HCT116 (cell line): ENCODE results near the gene MAP4K4. TPM values are rescaled to one million over a fixed set of nuclear protein-coding genes. Genes with fewer than 3 reads are reported as not detected.

Source experiments
- ATAC-seq: fragments of 200-7000 bp; cut with Tn5 transposase; 2 replicates; pipeline ENCODE4 v1.9.1; 2020; ENCODE audit warnings: mild to moderate bottlenecking, moderate library complexity
- BruUV-seq: library from RNA; stranded (reverse); fragments of 400-500 nt; replicated peaks from 2 replicates; lab custom pipeline; 2021; lab: Mats Ljungman, UMichigan
- CTCF ChIA-PET: fragments of 300-600 bp; sonication (Branson Sonifier 250); formaldehyde crosslinking; loops from one replicate; lab custom pipeline; 2021; ENCODE audit warnings: antibody characterized with exemption; lab: Charles Lee
- POLR2A ChIA-PET: fragments of 300-600, 350-600 bp; sonication (Branson Sonifier 250); formaldehyde crosslinking; loops from one replicate; lab custom pipeline; 2021; ENCODE audit warnings: antibody characterized with exemption; lab: Charles Lee
- RAD21 ChIA-PET, 2 experiments: fragments of 300-600 bp; sonication (Branson Sonifier 250); formaldehyde crosslinking; loops; one replicate each; lab custom pipeline; 2023; ENCODE audit warnings: low total read pairs in 2 of 2; ENCODE audit not compliant: uncharacterized antibody in 2 of 2, unreplicated experiment in 2 of 2, low non-redundant PET in 1 of 2; lab: Charles Lee
- DNase-seq: peaks from one replicate; pipeline ENCODE4 v3.0.0-alpha.2; 2010; ENCODE audit warnings: low read depth, low spot score
- H2AFZ ChIP-seq: fragments of 200-600 bp; shearing (Covaris generic), sonication (generic); 2 replicates; pipeline ENCODE4 v1.6.1; 2017; ENCODE audit warnings: low read depth, mixed run types, mixed read lengths, antibody characterized with exemption, low read length; ENCODE audit not compliant: poor library complexity, severe bottlenecking
- H3K27ac ChIP-seq: 2 replicates; pipeline ENCODE4 v1.5.1; 2012; ENCODE audit warnings: low read depth, low read length
- H3K27me3 ChIP-seq: fragments of 200-600 bp; sonication (generic); 2 replicates; pipeline ENCODE4 v1.6.1; 2016; ENCODE audit warnings: mixed run types, low read length, mixed read lengths; ENCODE audit not compliant: insufficient read depth
- H3K36me3 ChIP-seq, 2 experiments: fragments of 200-500 bp in 1 of 2; fragments of 200-600 bp in 1 of 2; sonication (Bioruptor generic) in 1 of 2; sonication (generic) in 1 of 2; 2 replicates each; pipeline versions ENCODE4 v1.5.1 to v1.6.1; 2014 to 2016; ENCODE audit warnings: low read length in 2 of 2, inconsistent platforms in 1 of 2, mixed read lengths in 1 of 2, mixed run types in 1 of 2; ENCODE audit not compliant: insufficient read depth in 2 of 2, control insufficient read depth in 1 of 2
- H3K4me1 ChIP-seq, 2 experiments: fragments of 200-600 bp in 1 of 2; sonication (generic) in 1 of 2; 2 replicates each; pipeline versions ENCODE4 v1.5.1 to v1.6.1; 2012 to 2017; ENCODE audit warnings: low read length in 2 of 2, inconsistent platforms in 1 of 2, mild to moderate bottlenecking in 1 of 2, mixed read lengths in 1 of 2, mixed run types in 1 of 2, moderate library complexity in 1 of 2; ENCODE audit not compliant: insufficient read depth in 2 of 2, control insufficient read depth in 1 of 2
- H3K4me2 ChIP-seq: fragments of 200-600 bp; sonication (generic); 2 replicates; pipeline ENCODE4 v1.6.1; 2017; ENCODE audit warnings: mixed run types, low read length, mixed read lengths
- H3K4me3 ChIP-seq, 2 experiments: fragments of 200-600 bp in 1 of 2; sonication (generic) in 1 of 2; replicated peaks in 1 of 2; 2 replicates each; pipeline ENCODE4 v1.5.1; 2011 to 2016; ENCODE audit warnings: low read length in 2 of 2, control low read depth in 1 of 2, low read depth in 1 of 2, mild to moderate bottlenecking in 1 of 2, mixed read lengths in 1 of 2, mixed run types in 1 of 2
- H3K79me2 ChIP-seq: fragments of 200-600 bp; sonication (generic); 2 replicates; pipeline ENCODE4 v1.6.1; 2017; ENCODE audit warnings: mild to moderate bottlenecking, mixed run types, low read length, moderate library complexity, mixed read lengths; ENCODE audit not compliant: insufficient read depth
- H3K9ac ChIP-seq: fragments of 200-600 bp; sonication (generic); 2 replicates; pipeline ENCODE4 v1.6.1; 2016; ENCODE audit warnings: low read length, mixed read lengths
- H3K9me2 ChIP-seq: fragments of 200-600 bp; sonication (generic), shearing (Covaris generic); 2 replicates; pipeline ENCODE4 v1.6.1; 2017; ENCODE audit warnings: mixed run types, mild to moderate bottlenecking, moderate library complexity; ENCODE audit not compliant: insufficient read depth
- H3K9me3 ChIP-seq, 2 experiments: fragments of 200-500 bp in 1 of 2; fragments of 200-600 bp in 1 of 2; sonication (Bioruptor generic) in 1 of 2; sonication (generic) in 1 of 2; 2 replicates each; pipeline ENCODE4 v1.6.1; 2014 to 2017; ENCODE audit warnings: low read length in 2 of 2, mixed read lengths in 2 of 2, inconsistent platforms in 1 of 2, low read depth in 1 of 2, mild to moderate bottlenecking in 1 of 2, mixed run types in 1 of 2, moderate library complexity in 1 of 2; ENCODE audit not compliant: control insufficient read depth in 1 of 2, insufficient read depth in 1 of 2
- H4K20me1 ChIP-seq: fragments of 200-600 bp; sonication (generic), shearing (Covaris generic); 2 replicates; pipeline ENCODE4 v1.6.1; 2017; ENCODE audit warnings: mixed run types, mild to moderate bottlenecking, moderate library complexity; ENCODE audit not compliant: insufficient read depth
- CTCF ChIP-seq, 3 experiments: fragments of 200-600 bp in 1 of 3; sonication (generic) in 1 of 3; IDR thresholded peaks in 2 of 3; conservative IDR thresholded peaks in 1 of 3; 2 replicates each; pipeline ENCODE4 v1.5.1; 2012 to 2017; ENCODE audit warnings: low read depth in 2 of 3, low read length in 2 of 3, antibody characterized with exemption in 1 of 3, borderline replicate concordance in 1 of 3, control low read depth in 1 of 3, mild to moderate bottlenecking in 1 of 3, mixed read lengths in 1 of 3, mixed run types in 1 of 3, moderate library complexity in 1 of 3; ENCODE audit not compliant: insufficient read depth in 1 of 3
- EGR1 ChIP-seq: IDR thresholded peaks from 2 replicates; pipeline ENCODE4 v1.6.1; 2012; ENCODE audit warnings: low read depth
- ELF1 ChIP-seq: IDR thresholded peaks from 2 replicates; pipeline ENCODE4 v1.6.1; 2012; ENCODE audit warnings: low read depth, borderline replicate concordance
- EZH2 ChIP-seq: fragments of 200-600 bp; sonication (generic); IDR thresholded peaks from 2 replicates; pipeline ENCODE4 v1.6.1; 2017; ENCODE audit warnings: antibody characterized with exemption, mixed run types
- EZH2phosphoT487 ChIP-seq: fragments of 200-600 bp; IDR thresholded peaks from 2 replicates; pipeline ENCODE4 v1.6.1; 2018; ENCODE audit warnings: antibody characterized with exemption, borderline replicate concordance
- MAX ChIP-seq: IDR thresholded peaks from 2 replicates; pipeline ENCODE4 v1.6.1; 2012
- POLR2A ChIP-seq: IDR thresholded peaks from 2 replicates; pipeline ENCODE4 v1.7.0; 2011; ENCODE audit warnings: borderline replicate concordance; ENCODE audit not compliant: insufficient read depth, insufficient read length; ENCODE audit errors: extremely low read depth
- POLR2AphosphoS5 ChIP-seq: IDR thresholded peaks from 2 replicates; pipeline ENCODE4 v1.6.1; 2011; ENCODE audit warnings: mild to moderate bottlenecking, low read depth, low read length, moderate library complexity
- RAD21 ChIP-seq: IDR thresholded peaks from 2 replicates; pipeline ENCODE4 v1.6.1; 2012; ENCODE audit warnings: low read depth, mild to moderate bottlenecking
- SP1 ChIP-seq: IDR thresholded peaks from 2 replicates; pipeline ENCODE4 v1.6.1; 2012; ENCODE audit warnings: low read depth
- SRF ChIP-seq: IDR thresholded peaks from 2 replicates; pipeline ENCODE4 v1.6.1; 2012; ENCODE audit warnings: low read depth
- TCF7L2 ChIP-seq: IDR thresholded peaks from 2 replicates; pipeline ENCODE4 v1.7.0; 2011; ENCODE audit warnings: borderline replicate concordance, inconsistent platforms; ENCODE audit not compliant: insufficient read depth, insufficient read length; ENCODE audit errors: extremely low read depth
- YY1 ChIP-seq: IDR thresholded peaks from 2 replicates; pipeline ENCODE4 v1.6.1; 2011; ENCODE audit warnings: low read length, low read depth, moderate library complexity, mild to moderate bottlenecking; ENCODE audit not compliant: insufficient replicate concordance; ENCODE audit errors: extremely low read depth
- intact Hi-C: fragments of 100-400 bp; cut with micrococcal nuclease; formaldehyde crosslinking; loops from 2 replicates; pipeline ENCODE4 v1.10.0; 2022
- total RNA-seq: library from RNA; stranded (reverse); gene quantifications from one replicate; pipeline ENCODE4 v1.2.1, GENCODE V29; 2021; ENCODE audit not compliant: unreplicated experiment

The MAP4K4 gene
- total RNA-seq, 1 experiment from 2014 or later: 62.3 TPM

- Histone ChIP-seq H3K4me2 (no peak overlapping the region), H3K27ac (no peak overlapping the region), H3K4me3 (no peak overlapping the region), H3K9me2 (no peaks in the 10 kb centered on the region), H3K79me2 (no peaks in the 10 kb centered on the region), H3K36me3 (no peaks in the 10 kb centered on the region), H2AFZ (no peak overlapping the region), H4K20me1 (no peaks in the 10 kb centered on the region), H3K27me3 (no peaks in the 10 kb centered on the region), H3K4me1 (no peaks in the 10 kb centered on the region), H3K9ac (no peak overlapping the region), H3K9me3 (no peaks in the 10 kb centered on the region)
- ChIA-PET RAD21 (no interaction called here), CTCF (no interaction called here), POLR2A (no interaction called here)
- BruUV-seq: no TSS peak
- intact Hi-C loops: no loop called here
- no peak for DNase-seq
- no peak for ATAC-seq
- TF ChIP-seq RAD21 (no peak), SP1 (no peak), EZH2 (no peak)
Observed at GRCh38 chr2:101657787-101658186, 39.7 kb upstream of the MAP4K4 start.

GRCh38 chr2:101658387-101658786 is 39.1 kb upstream of the MAP4K4 start:
- no peak overlapping the region for H3K9ac ChIP-seq

More at GRCh38 chr2:101658387-101658786, 39.1 kb upstream of the MAP4K4 start:
- no peaks in the 10 kb centered on the region for H3K27me3 ChIP-seq
- no peaks in the 10 kb centered on the region for H3K36me3 ChIP-seq
- no peaks in the 10 kb centered on the region for H3K79me2 ChIP-seq
- intact Hi-C loops: no loop called here
- H3K4me2 ChIP-seq: no peak overlapping the region
- ChIA-PET CTCF (no interaction called here), POLR2A (no interaction called here), RAD21 (no interaction called here)
- no peaks in the 10 kb centered on the region for H4K20me1 ChIP-seq
- TF ChIP-seq CTCF (IDR thresholded peaks at IDR 0.05 in 2 of 3, conservative IDR thresholded peaks at IDR 0.05 in 1 of 3; ENCODE audit: borderline replicate concordance in 1 of 3, insufficient read depth in 1 of 3, low read depth in 2 of 3, low read length in 2 of 3) (no peak), EGR1 (no peak), TCF7L2 (no peak), ELF1 (no peak), POLR2A (no peak), EZH2phosphoT487 (no peak), POLR2AphosphoS5 (no peak), MAX (no peak), YY1 (no peak), RAD21 (no peak), SRF (no peak)
- H3K27ac ChIP-seq: no peak overlapping the region
- ATAC-seq (no peak), DNase-seq (no peak)
- no peaks in the 10 kb centered on the region for H3K4me1 ChIP-seq
- no peak overlapping the region for H3K4me3 ChIP-seq
- no peaks in the 10 kb centered on the region for H3K9me2 ChIP-seq
- BruUV-seq: no TSS peak
- H2AFZ ChIP-seq: no peak overlapping the region
- no peaks in the 10 kb centered on the region for H3K9me3 ChIP-seq
